Measurements from ENCODE around the gene TFIP11. TPM values are rescaled to one million over a fixed set of nuclear protein-coding genes. Genes with fewer than 3 reads are reported as not detected.

Gene TFIP11
- 15.3 and 16.4 TPM in 2 replicates for total RNA-seq (2014; rRNA removed; shearing (Covaris generic))
- polyA plus RNA-seq (2014; cell fraction: nucleus; rRNA removed): 21.8 and 48.7 TPM in 2 replicates

- DNase-seq (ENCODE audit: extremely low read depth, low read depth): peak; percentile 83
Measured at GRCh38 chr22:26512149-26512793, at the start of gene TFIP11. Gene TFIP11 (minus strand): TSS chr22:26512473. CDS start chr22:26510272, 2,201 bp downstream.

GRCh38 chr22:26561756-26562417 lies 49.6 kb upstream of the TFIP11 start:
- DNase-seq (ENCODE audit: extremely low read depth, low read depth): no peak

GRCh38 chr22:26559961-26560575 lies 47.8 kb upstream of the TFIP11 start:
- DNase-seq (ENCODE audit: extremely low read depth, low read depth): no peak

- DNase-seq (ENCODE audit: extremely low read depth, low read depth): no peak
Measured at GRCh38 chr22:26558248-26558895, 46.1 kb upstream of the TFIP11 start.

GRCh38 chr22:26556904-26557303 lies 44.6 kb upstream of the TFIP11 start:
- DNase-seq (ENCODE audit: extremely low read depth, low read depth): no peak

GRCh38 chr22:26555478-26555877 lies 43.2 kb upstream of the TFIP11 start:
- no peak for DNase-seq (ENCODE audit: extremely low read depth, low read depth)

- DNase-seq (ENCODE audit: extremely low read depth, low read depth): no peak
Measured at GRCh38 chr22:26554956-26555355, 42.7 kb upstream of the TFIP11 start.

GRCh38 chr22:26553056-26553752 lies 40.9 kb upstream of the TFIP11 start:
- no peak for DNase-seq (ENCODE audit: extremely low read depth, low read depth)

GRCh38 chr22:26552466-26552865 lies 40.2 kb upstream of the TFIP11 start:
- DNase-seq (ENCODE audit: extremely low read depth, low read depth): no peak

- no peak for DNase-seq (ENCODE audit: extremely low read depth, low read depth)
Measured at GRCh38 chr22:26551568-26551967, 39.3 kb upstream of the TFIP11 start.

GRCh38 chr22:26550498-26551033 lies 38.3 kb upstream of the TFIP11 start:
- DNase-seq (ENCODE audit: extremely low read depth, low read depth): no peak

GRCh38 chr22:26549902-26550497 lies 37.7 kb upstream of the TFIP11 start:
- no peak for DNase-seq (ENCODE audit: extremely low read depth, low read depth)

GRCh38 chr22:26548984-26549383 lies 36.7 kb upstream of the TFIP11 start:
- DNase-seq (ENCODE audit: extremely low read depth, low read depth): no peak

GRCh38 chr22:26548303-26548702 lies 36.0 kb upstream of the TFIP11 start:
- DNase-seq (ENCODE audit: extremely low read depth, low read depth): no peak

- no peak for DNase-seq (ENCODE audit: extremely low read depth, low read depth)
Measured at GRCh38 chr22:26547837-26548236, 35.6 kb upstream of the TFIP11 start.

- no peak for DNase-seq (ENCODE audit: extremely low read depth, low read depth)
Measured at GRCh38 chr22:26547426-26547825, 35.2 kb upstream of the TFIP11 start.

- DNase-seq (ENCODE audit: extremely low read depth, low read depth): no peak
Measured at GRCh38 chr22:26546282-26546681, 34.0 kb upstream of the TFIP11 start.

- DNase-seq (ENCODE audit: extremely low read depth, low read depth): no peak
Measured at GRCh38 chr22:26545827-26546226, 33.6 kb upstream of the TFIP11 start.

GRCh38 chr22:26545385-26545784 lies 33.1 kb upstream of the TFIP11 start:
- DNase-seq (ENCODE audit: extremely low read depth, low read depth): no peak

GRCh38 chr22:26544489-26544888 lies 32.2 kb upstream of the TFIP11 start:
- no peak for DNase-seq (ENCODE audit: extremely low read depth, low read depth)
